NCI-H1436 (cell line): ENCODE measurements around the gene KCNN4.
A peak's percentile ranks its signal among the peaks of the same experiment; 100 is the strongest.
"Not testable (repeated sequence)": the region's sequence is repeated elsewhere in the genome, so short reads cannot be mapped to it uniquely, and the experiment has no call there.

Experiments
- DNase-seq: peaks from one replicate; lab custom pipeline; 2025; lab: John Stamatoyannopoulos, UW

Gene KCNN4

GRCh38 chr19:43780706-43781525, at the start of gene KCNN4:
TSS of gene KCNN4 (minus strand) at chr19:43780973. CDS start at chr19:43780861, 112 bp downstream.
- DNase-seq: peak; percentile 69

- peak; percentile 83 for DNase-seq
Measured at GRCh38 chr19:43826787-43827754, 46.3 kb upstream of the KCNN4 start, which contains the start of gene ZNF283. TSS of gene ZNF283 (plus strand) at chr19:43827321. CDS start at chr19:43833505, 6,184 bp downstream.

DNA sequence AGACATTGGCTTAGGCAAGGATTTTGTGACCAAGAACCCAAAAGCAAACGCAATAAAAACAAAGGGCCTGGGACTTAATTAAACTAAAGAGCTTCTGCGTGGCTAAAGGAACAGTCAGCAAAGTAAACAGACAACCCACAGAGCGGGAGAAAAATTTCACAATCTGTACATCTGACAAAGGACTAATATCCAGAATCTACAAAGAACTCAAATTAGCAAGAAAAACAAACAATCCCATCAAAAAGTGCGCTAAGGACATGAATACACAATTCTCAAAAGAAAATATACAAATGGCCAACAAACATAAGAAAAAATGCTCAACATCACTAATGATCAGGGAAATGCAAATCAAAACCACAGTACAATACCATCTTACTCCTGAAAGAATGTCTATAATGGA, 43.8 kb upstream of the KCNN4 start:
- not testable (repeated sequence) for DNase-seq

GRCh38 chr19:43823856-43824255, 43.1 kb upstream of the KCNN4 start:
- not testable (repeated sequence) for DNase-seq

GRCh38 chr19:43820884-43821215, 40.1 kb upstream of the KCNN4 start:
- no peak for DNase-seq

DNA sequence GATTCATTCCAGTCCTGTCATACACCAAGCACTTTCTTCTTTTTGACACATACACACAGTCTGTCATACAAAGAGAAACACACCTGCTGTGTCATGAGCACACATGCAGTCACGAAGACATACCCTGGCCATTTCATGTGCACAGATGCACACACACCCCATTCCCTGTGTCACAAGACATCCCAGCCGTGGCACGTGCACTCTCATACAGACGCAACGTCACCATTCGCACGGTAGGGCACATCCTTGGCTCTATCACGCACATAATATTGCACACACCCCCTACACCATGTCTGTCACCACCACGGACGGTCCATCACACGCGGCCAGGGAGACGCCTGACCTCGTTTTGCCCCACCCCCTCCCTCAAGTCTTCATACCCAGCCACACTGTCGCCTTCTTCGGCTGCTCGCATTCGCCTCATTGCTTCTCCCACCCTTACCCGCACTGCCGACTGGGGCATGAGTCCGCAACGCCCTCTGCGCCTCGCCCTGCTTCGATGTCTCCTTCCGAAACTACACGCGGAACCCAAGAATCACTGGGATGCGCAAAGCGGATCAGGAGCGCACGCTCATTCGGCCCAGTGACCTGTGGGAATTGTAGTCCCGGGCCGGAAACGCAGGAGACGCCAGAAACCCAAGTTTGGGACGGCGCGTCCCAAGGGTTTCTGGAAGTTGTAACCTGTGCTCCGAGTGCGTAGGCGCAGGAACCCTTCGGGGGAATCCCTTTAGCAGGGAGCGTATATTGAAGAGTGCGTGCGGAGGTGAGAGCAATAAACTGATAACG, 39.5 kb upstream of the KCNN4 start:
- no peak for DNase-seq

- no peak for DNase-seq
Measured at GRCh38 chr19:43818500-43818899, 37.7 kb upstream of the KCNN4 start.

GRCh38 chr19:43817454-43817853, 36.7 kb upstream of the KCNN4 start:
- not testable (repeated sequence) for DNase-seq

GRCh38 chr19:43814663-43815352, 34.0 kb upstream of the KCNN4 start:
- no peak for DNase-seq

GRCh38 chr19:43812688-43813087, 31.9 kb upstream of the KCNN4 start:
- no peak for DNase-seq

- DNase-seq: no peak
Measured at GRCh38 chr19:43812259-43812658, 31.5 kb upstream of the KCNN4 start.

DNA sequence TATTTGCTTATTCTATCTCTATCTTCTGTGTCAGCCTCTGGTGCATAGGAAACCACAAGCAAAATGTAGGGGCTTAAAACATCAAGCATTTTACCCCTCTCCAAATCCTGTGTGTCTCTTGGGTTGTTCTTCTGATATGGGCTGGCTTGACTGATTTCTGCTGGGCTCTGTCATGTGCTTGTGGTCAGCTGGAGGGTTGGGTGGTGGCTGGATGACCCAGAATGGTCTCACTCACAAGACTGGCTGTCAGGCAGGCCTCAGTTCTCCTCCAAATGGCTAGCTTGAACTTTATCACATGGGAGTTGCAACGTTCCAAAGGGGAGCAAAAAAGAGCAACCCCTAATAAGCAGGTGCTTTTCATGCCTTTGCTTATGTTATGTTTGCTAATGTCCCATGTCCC, 31.1 kb upstream of the KCNN4 start:
- DNase-seq: no peak

DNA sequence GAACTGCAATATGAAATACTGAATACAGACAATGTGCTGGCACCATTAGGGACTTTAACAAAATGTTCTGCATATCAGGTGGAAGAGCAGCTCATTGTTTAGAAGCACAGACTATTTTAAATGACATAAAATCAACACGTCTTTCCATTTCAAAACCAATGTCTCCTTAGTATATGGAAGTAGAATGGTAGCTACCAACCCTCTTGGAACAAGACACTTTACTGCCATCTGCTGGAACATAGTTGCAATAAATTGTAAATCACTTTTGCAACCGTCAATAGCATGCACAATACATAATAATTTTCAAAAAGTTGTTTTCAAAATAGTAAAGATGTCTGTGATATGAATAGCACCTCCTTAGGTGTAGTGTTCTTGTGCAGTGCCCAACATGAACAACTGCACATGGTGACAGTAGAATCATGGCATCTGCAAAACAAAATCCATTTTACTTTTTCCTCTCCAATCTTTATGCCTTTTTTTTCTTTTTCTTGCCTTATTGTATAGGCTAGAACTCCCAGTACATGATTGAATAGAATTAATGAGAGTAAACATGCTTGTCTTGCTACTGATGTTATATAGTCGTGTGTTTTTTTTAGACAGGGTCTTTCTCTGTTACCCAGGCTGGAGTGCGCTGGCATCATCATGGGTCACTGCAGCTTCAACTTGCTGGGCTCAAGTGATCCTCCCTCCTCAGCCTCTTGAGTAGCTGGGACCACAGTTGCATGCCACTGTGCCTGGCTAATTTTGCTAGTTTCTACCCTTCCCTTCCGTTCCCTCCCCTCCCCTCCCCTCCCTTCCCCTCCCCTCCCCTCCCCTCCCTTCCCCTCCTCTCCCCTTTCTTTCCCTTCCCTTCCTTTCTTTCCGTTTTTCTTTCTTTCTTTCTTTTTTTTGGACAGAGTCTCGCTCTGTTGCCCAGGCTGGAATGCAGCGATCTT, 29.3 kb upstream of the KCNN4 start:
- DNase-seq: peak; percentile 59

- DNase-seq: no peak
Measured at GRCh38 chr19:43807651-43808050, 26.9 kb upstream of the KCNN4 start.

DNA sequence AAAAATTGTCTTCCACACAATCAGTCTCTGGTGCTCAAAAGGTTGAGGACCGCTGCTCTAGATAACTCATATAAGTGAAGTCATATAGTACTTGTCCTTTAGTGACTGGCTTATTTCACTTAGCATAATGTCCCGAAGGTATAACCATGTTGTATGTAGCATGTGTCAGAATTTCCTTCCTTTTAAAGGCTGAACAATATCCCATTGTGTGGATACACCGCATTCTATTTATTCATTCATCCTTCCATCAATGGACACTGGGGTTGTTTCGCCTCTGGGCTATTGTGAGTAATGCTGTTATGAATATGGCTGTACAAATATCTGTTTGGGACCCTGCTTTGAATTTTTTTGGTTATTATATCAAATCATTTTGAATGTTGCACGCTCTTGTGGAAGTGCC, 26.1 kb upstream of the KCNN4 start:
- DNase-seq: no peak

- DNase-seq: not testable (repeated sequence)
Measured at GRCh38 chr19:43806401-43806800, 25.6 kb upstream of the KCNN4 start.

GRCh38 chr19:43804432-43804831, 23.7 kb upstream of the KCNN4 start:
- no peak for DNase-seq

GRCh38 chr19:43802216-43802951, 21.6 kb upstream of the KCNN4 start, which contains the start of gene LYPD5:
TSS of gene LYPD5 (minus strand) at chr19:43802447. CDS start at chr19:43802380, 67 bp downstream.
- no peak for DNase-seq

DNA sequence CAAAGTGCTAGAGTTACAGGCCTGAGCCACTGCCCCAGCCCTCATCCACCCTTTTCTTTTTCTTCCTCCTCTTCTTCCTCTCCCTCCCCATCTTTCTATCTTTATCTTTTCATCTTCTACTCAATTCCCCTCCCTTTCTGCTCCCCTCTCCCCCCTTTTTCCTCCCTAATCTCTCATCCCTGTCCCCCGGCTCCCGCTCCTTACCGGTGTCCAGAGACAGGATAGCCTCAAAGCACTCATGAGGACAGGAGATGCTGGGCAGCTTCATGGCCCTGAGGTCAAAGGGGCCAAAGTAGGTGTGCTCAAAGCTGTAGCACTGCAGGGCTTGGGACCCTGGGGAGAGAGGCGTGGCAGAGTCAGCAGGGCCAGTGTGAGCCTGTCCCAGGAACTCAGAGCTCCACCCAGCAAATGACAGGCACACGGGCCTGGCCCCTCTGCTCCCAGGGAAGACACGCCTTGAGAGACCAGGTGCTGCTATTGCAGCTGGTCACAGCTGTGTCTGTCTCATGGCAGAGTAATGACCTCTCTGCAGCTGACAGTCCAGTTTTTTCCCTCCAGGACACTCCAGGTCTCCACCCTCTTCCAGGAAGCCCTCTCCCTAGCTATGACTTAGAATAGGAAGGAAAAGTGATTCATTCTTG, 18.8 kb upstream of the KCNN4 start:
- DNase-seq: no peak
